ENCODE results near the gene MAPK12. TPM values are rescaled to one million over a fixed set of nuclear protein-coding genes. Genes with fewer than 3 reads are reported as not detected.
A peak's percentile ranks its signal among the peaks of the same experiment; 100 is the strongest.

The MAPK12 gene
- total RNA-seq, 1 donor from 2014 or later, result 12.4 TPM

DNA sequence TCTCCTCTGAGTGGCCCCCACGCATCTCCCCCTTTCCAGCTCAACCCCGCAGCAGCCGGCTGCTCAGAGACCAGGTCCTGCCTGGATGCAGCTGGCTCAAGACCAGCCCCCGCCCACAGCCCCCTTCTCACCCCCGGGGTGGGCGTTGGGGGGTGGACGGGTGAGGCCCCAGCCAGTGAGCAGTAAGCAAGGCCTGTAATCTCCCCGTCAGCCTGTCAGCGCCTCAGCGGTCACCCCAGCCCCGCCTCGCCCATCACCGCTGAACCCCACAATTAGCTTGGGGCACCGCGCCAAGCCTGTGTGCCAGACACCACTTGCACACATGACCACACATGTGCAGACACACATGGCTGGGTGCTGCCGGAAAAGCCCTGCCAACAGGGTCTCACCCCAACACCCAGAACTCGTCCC, 40.1 kb upstream of the MAPK12 start:
- FAIRE-seq, result no peak
- TF ChIP-seq CTCF (IDR thresholded peaks at IDR 0.05; ENCODE audit: insufficient read depth, low read length, severe bottlenecking), result no peak
- peaks cover 26% of the 10 kb centered on the region for H3K36me3 ChIP-seq (ENCODE audit: control insufficient read depth, insufficient read depth, low read length)
- H3K4me3 ChIP-seq (ENCODE audit: low read depth, low read length), result peak overlapping the region; percentile 6
- no peak for DNase-seq (ENCODE audit: low read depth)
- H3K27me3 ChIP-seq (ENCODE audit: control insufficient read depth, insufficient read depth, low read length), result no peaks in the 10 kb centered on the region

DNA sequence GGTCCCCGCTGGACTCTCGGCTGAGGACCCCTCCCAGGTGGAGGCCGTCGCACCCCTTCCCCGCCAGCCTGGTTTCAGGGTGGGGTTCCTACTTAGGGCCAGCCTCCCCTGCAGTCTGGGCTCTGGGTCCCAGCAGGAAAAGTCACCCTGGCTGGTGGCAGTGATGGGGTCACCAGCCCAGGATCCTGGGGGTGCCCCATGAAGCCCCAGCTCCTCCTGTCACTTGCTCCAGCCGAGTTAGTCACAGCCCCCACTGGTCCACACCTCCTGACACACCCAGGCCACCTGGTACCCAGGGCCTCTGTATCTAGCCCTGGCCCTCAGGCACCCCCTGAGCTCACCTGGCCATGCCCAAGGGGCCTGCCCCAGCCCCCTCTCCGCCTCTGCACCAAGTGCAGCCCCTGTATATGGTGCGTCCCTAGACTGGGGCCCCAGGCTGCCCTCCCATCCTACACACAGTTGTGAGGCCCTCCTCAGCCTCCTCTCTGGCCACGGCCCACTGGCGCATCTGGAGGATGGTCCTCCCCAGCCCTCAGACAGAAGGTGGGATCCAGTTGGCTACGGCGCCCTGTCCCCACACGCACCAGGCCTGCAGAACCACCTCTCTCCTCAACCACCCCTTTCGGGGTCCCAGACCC, 39.3 kb upstream of the MAPK12 start:
- no peak overlapping the region for H3K4me3 ChIP-seq (ENCODE audit: low read depth, low read length)
- DNase-seq (ENCODE audit: low read depth), result no peak
- no peak for FAIRE-seq

GRCh38 chr22:50299785-50300619, 38.5 kb upstream of the MAPK12 start:
- TF ChIP-seq CTCF (IDR thresholded peaks at IDR 0.05; ENCODE audit: insufficient read depth, low read length, severe bottlenecking), result no peak
- DNase-seq (ENCODE audit: low read depth) (no peak), FAIRE-seq (no peak)
- Histone ChIP-seq H3K27me3 (ENCODE audit: control insufficient read depth, insufficient read depth, low read length) (no peaks in the 10 kb centered on the region), H3K36me3 (ENCODE audit: control insufficient read depth, insufficient read depth, low read length) (peaks cover 28% of the 10 kb centered on the region), H3K4me3 (ENCODE audit: low read depth, low read length) (peak overlapping the region; percentile 24)

More for the DNA sequence above, 39.3 kb upstream of the MAPK12 start:
- Histone ChIP-seq H3K36me3 (ENCODE audit: control insufficient read depth, insufficient read depth, low read length) (peaks cover 28% of the 10 kb centered on the region), H3K27me3 (ENCODE audit: control insufficient read depth, insufficient read depth, low read length) (no peaks in the 10 kb centered on the region)
- TF ChIP-seq CTCF (IDR thresholded peaks at IDR 0.05; ENCODE audit: insufficient read depth, low read length, severe bottlenecking), result no peak

DNA sequence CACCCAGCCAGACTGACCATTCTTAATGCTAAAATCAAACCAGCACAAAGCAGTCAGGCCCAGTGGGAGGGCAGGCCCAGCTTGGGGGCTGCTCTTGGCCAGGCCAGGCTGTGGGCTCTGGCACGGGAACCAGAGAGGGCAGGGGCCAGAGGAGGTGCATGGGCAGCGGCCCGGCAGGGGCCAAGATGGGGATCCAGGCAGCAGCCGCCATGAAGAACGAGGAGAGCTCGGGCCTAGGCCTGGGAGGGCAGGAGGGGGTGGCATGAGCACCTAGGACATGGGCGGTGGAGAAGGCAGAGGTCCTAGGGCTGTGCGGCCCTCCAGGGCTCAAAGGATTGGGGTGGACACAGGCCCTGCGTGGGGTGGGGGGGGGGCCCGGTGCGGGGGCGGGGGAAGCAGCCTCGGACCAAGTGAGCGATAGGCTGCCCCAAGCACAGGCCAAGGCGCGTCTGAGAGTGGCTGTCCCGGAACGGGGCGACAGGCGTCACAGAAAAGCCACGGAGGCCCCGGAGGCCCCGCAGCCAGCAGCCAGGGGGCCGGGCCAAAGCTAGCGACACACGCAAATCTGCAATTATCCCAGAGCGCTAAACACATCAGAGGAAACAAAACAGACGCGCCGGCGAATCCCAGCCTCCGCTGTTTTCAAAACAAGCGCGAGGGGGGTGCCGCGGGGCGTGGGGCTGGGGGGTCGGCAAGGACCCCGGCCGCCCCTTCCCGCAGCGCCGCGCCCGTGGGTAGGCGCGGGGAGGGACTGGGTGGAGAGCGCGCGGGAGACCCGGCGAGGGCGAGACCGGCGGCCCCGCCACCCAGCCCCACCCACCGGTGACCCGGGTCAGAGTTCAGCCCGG, 37.7 kb upstream of the MAPK12 start:
- Histone ChIP-seq H3K36me3 (ENCODE audit: control insufficient read depth, insufficient read depth, low read length) (peaks cover 25% of the 10 kb centered on the region), H3K27me3 (ENCODE audit: control insufficient read depth, insufficient read depth, low read length) (no peaks in the 10 kb centered on the region), H3K4me3 (ENCODE audit: low read depth, low read length) (peak overlapping the region; percentile 19)
- DNase-seq (ENCODE audit: low read depth) (no peak), FAIRE-seq (no peak)
- TF ChIP-seq CTCF (IDR thresholded peaks at IDR 0.05; ENCODE audit: insufficient read depth, low read length, severe bottlenecking), result no peak

- no peak for FAIRE-seq
- TF ChIP-seq CTCF (IDR thresholded peaks at IDR 0.05; ENCODE audit: insufficient read depth, low read length, severe bottlenecking), result no peak
Measured at GRCh38 chr22:50298266-50298637, 36.8 kb upstream of the MAPK12 start.

More at GRCh38 chr22:50298266-50298637, 36.8 kb upstream of the MAPK12 start:
- H3K4me3 ChIP-seq (ENCODE audit: low read depth, low read length), result no peak overlapping the region
- no peaks in the 10 kb centered on the region for H3K27me3 ChIP-seq (ENCODE audit: control insufficient read depth, insufficient read depth, low read length)
- peaks cover 24% of the 10 kb centered on the region for H3K36me3 ChIP-seq (ENCODE audit: control insufficient read depth, insufficient read depth, low read length)
- DNase-seq (ENCODE audit: low read depth), result no peak

Measured in bronchial epithelial cell (primary cell).